Central memory CD8-positive, alpha-beta T cell (primary cell): ENCODE data around the gene ZNF688.
A peak's percentile ranks its signal among the peaks of the same experiment; 100 is the strongest.
"Not testable (repeated sequence)": the region's sequence is repeated elsewhere in the genome, so short reads cannot be mapped to it uniquely, and the experiment has no call there.

Source experiments
- ATAC-seq: fragments of 150-1000 bp; cut with Tn5 transposase; replicated peaks from 2 replicates; pipeline ENCODE4 v1.10.0; 2022; ENCODE audit warnings: mild to moderate bottlenecking, moderate FRiP score, moderate number of reproducible peaks; ENCODE audit not compliant: poor library complexity, severe bottlenecking; ENCODE audit errors: extremely low read depth
- DNase-seq, 2 donors: peaks; one replicate each; pipeline ENCODE4 v3.0.0; 2021; ENCODE audit warnings: low spot score in 2 of 2
- H3K27ac Mint-ChIP-seq: one replicate; pipeline ENCODE4 v1.8.0; 2022; ENCODE audit warnings: low read depth, mild to moderate bottlenecking, moderate library complexity, mixed read lengths
- H3K27me3 Mint-ChIP-seq: one replicate; pipeline ENCODE4 v1.8.0; 2022; ENCODE audit warnings: mixed read lengths
- H3K36me3 Mint-ChIP-seq: one replicate; pipeline ENCODE4 v1.8.0; 2022; ENCODE audit warnings: mild to moderate bottlenecking, moderate library complexity, mixed read lengths; ENCODE audit not compliant: insufficient read depth
- H3K4me1 Mint-ChIP-seq: one replicate; pipeline ENCODE4 v1.8.0; 2022; ENCODE audit warnings: mixed read lengths
- H3K4me3 Mint-ChIP-seq: one replicate; pipeline ENCODE4 v1.8.0; 2022; ENCODE audit warnings: mild to moderate bottlenecking, moderate library complexity, mixed read lengths
- H3K9me3 Mint-ChIP-seq: one replicate; pipeline ENCODE4 v1.8.0; 2022; ENCODE audit warnings: mixed read lengths

Gene ZNF688

DNA sequence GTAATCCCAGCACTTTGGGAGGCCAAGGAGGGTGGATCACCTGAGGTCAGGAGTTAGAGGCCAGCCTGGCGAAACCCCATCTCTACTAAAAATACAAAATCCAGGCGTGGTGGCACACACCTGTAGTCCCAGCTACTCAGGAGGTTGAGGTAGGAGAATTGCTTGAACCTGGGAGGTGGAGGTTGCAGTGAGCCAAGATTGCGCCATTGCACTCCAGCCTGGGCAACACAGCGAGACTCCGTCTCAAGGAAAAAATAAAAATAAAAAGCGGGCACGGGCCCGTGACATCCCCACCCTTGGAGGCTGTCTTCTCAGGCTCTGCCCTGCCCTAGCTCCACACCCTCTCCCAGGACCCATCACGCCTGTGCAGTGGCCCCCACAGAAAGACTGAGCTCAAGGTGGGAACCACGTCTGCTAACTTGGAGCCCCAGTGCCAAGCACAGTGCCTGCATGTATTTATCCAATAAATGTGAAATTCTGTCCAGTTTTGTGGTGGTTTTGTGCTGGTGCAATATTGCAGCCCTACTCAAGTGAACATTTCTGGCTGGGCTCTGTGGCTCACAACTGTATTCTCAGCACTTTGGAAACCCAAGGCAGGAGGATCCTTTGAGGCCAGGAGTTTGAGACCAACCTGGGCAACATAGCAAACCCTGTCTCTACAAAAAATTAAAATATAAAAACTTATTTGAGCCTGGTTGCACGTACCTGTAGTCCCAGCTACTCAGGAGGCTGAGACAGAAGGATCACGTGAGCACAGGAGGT, 48.6 kb downstream of the ZNF688 start:
- H3K27ac Mint-ChIP-seq, result peak overlapping the region; percentile 12
- H3K4me3 Mint-ChIP-seq, result not testable (repeated sequence)

DNA sequence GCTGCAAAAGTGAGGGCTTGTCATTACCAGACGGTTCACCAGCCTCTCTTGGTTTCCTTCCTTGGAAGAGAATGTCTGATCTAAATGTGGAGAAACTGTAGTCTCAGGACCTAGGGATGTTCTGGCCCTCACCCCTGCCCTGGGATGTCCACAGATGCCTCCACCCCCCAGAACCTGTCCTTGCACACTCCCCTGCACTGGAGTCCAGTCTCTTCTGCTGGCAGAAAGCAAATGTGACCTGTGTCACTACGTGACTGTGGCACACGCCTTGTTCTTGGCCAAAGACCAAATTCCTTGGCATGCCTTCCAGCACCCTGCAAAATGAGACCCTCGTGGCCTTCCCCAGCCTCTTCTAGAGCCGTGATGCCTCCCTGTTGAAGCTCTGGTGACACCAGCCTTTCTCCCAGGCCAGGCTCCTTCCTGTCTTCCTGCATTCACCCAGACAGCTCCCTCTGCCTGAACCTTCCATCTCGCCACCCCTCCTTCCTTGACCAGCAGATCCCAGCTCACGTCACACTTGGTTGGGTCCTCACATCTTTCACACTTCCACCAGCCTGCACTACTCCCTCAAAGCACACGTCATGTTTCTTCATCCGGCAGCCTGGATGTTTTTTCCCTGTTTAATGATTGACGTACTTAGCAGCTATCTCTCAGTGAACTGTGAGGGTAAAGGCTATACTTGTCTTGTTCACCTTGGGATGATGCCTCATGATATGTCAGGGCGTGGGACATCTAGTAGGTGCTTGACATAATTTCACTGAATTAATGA, 49.5 kb downstream of the ZNF688 start:
- peaks cover 65% of the 10 kb centered on the region for H3K36me3 Mint-ChIP-seq
- no peaks in the 10 kb centered on the region for H3K27me3 Mint-ChIP-seq
- DNase-seq (no peak), ATAC-seq (no peak)
- no peaks in the 10 kb centered on the region for H3K9me3 Mint-ChIP-seq
- H3K27ac Mint-ChIP-seq, result peak overlapping the region; percentile 12
- peak overlapping the region; percentile 2 for H3K4me3 Mint-ChIP-seq
- H3K4me1 Mint-ChIP-seq, result peaks cover 20% of the 10 kb centered on the region

More for the DNA sequence above, 48.6 kb downstream of the ZNF688 start:
- not testable (repeated sequence) for H3K9me3 Mint-ChIP-seq, ATAC-seq, DNase-seq, H3K27me3 Mint-ChIP-seq
- Mint-ChIP-seq H3K36me3 (peaks cover 62% of the 10 kb centered on the region), H3K4me1 (peaks cover 27% of the 10 kb centered on the region)

DNA sequence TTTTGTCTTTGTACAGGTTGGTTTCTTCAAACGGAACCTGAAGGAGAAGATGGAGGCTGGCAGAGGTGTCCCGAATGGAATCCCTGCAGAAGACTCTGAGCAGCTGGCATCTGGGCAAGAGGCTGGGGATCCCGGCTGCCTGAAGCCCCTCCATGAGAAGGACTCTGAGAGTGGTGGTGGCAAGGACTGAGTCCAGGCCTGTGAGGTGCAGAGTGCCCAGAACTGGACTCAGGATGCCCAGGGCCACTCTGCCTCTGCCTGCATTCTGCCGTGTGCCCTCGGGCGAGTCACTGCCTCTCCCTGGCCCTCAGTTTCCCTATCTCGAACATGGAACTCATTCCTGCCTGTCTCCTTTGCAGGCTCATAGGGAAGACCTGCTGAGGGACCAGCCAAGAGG, 50.0 kb downstream of the ZNF688 start:
- Mint-ChIP-seq H3K27ac (no peak overlapping the region), H3K9me3 (no peaks in the 10 kb centered on the region), H3K36me3 (peaks cover 70% of the 10 kb centered on the region), H3K4me1 (peaks cover 23% of the 10 kb centered on the region), H3K4me3 (no peak overlapping the region), H3K27me3 (no peaks in the 10 kb centered on the region)
- no peak for DNase-seq
- no peak for ATAC-seq
